Measurements from ENCODE around the gene BLOC1S1.

The BLOC1S1 gene

GRCh38 chr12:55762646-55763045, 46.8 kb downstream of the BLOC1S1 start:
- TF ChIP-seq CTCF (IDR thresholded peaks at IDR 0.05; ENCODE audit: extremely low read depth, missing control alignments): no peak
- no peak for DNase-seq (ENCODE audit: low spot score)

- no peak for TF ChIP-seq CTCF (IDR thresholded peaks at IDR 0.05; ENCODE audit: extremely low read depth, missing control alignments)
- no peak for DNase-seq (ENCODE audit: low spot score)
These were observed 50.0 kb downstream of the BLOC1S1 start for GRCh38 chr12:55765736-55766290.

- no peak for TF ChIP-seq CTCF (IDR thresholded peaks at IDR 0.05; ENCODE audit: extremely low read depth, missing control alignments)
- DNase-seq (ENCODE audit: low spot score): no peak
These were observed 51.3 kb downstream of the BLOC1S1 start for GRCh38 chr12:55767156-55767555.
